Umbilical cord (tissue), 2 donors: Measurements from ENCODE around the gene TRPV4. TPM values are rescaled to one million over a fixed set of nuclear protein-coding genes. Genes with fewer than 3 reads are reported as not detected.
"Not testable (repeated sequence)": the region's sequence is repeated elsewhere in the genome, so short reads cannot be mapped to it uniquely, and the experiment has no call there.

Experiments
- DNase-seq: peaks from one replicate; pipeline ENCODE4 v3.0.0-alpha.2; 2015; ENCODE audit warnings: low spot score
- total RNA-seq: library from RNA; depleted of rRNA; stranded (reverse); fragments of >200 nt; gene quantifications from one replicate; pipeline ENCODE4 v1.2.3, GENCODE V29; 2014; ENCODE audit warnings: low replicate concordance; ENCODE audit not compliant: insufficient read depth

Gene TRPV4
- 0.48 TPM for total RNA-seq

DNA sequence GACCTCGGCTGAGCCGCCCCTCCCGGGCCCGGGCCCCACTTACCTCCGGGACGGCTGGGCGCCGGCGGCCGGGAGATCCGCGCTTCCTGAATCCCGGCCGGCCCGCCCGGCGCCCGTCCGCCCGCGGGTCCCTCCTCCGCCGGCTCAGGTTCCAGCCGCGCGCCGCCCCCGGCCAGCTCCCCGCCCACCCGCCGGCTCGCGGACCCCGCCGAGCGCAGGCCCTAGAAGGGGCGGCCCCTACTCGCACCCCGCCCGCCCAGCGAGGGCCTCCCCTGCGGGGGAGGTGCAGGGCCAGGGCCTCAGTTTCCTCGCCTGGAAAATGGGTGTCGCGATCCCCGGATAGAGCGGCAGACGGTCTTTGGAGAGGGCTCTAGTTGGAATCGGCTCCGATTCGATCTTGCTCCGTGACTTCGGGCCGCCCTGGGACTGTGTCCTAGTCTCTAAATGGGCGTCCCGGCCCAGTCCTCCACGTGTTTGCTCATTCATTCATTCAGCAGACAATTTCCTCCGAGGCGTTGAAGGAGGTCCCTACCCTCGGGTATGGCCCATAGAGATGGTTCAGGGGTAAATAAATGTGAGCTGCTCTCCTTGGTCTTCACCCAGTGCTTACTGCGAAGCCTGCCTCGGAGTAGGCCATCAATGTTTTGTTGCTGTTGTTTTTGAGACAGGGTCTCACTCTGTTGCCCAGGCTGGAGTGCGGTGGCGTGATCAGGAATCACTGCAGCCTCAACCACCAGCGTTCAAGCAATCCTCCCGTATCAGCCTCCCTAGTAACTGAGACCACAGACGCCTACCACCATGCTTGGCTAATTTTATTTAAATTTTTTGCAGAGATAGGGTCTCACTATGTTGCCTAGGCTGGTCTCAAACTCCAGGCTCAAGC, at the start of gene TRPV4:
TSS of gene TRPV4 (minus strand) at position 92 of the 883 bp plus-strand sequence. CDS start 18,602 bp downstream, outside the sequence.
- peak; percentile 52 for DNase-seq

DNA sequence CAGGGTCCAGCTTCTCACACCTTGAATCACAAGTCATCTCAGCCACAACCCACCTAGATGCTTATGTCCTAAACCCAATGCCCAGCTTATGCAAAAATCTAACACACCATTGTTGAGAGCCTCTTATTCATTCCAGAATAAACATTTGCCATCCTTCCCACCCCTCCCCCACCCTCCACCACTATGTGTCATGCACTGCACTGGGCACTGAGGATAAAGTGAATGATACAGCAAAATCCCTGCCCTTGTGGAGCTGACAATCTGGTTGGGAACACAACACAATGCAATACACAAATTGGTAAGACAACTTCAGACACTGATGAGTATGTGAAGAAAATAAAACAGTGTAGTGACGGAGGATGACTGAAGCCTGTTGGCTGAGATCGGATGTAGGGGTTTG, 48.6 kb upstream of the TRPV4 start:
- DNase-seq = no peak

DNA sequence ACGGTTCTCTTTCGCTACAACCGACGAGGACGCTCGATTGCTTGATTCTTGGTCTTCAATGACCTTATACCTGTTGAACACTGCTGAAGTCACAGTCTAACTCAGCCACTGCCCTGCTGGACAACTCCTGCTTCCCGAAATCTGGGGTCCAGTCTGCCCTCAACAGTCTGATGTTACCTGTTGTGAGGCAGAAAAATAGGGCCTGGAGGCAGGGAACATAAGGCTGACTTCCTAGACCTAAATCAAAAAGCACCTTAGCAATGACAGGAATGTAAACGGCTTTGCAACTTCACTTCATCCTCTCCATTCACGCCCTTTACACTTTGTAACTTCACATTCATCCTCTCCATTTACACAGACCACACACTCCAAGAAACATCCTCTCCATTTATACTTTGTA, 47.7 kb upstream of the TRPV4 start:
- DNase-seq = peak; percentile 12

DNA sequence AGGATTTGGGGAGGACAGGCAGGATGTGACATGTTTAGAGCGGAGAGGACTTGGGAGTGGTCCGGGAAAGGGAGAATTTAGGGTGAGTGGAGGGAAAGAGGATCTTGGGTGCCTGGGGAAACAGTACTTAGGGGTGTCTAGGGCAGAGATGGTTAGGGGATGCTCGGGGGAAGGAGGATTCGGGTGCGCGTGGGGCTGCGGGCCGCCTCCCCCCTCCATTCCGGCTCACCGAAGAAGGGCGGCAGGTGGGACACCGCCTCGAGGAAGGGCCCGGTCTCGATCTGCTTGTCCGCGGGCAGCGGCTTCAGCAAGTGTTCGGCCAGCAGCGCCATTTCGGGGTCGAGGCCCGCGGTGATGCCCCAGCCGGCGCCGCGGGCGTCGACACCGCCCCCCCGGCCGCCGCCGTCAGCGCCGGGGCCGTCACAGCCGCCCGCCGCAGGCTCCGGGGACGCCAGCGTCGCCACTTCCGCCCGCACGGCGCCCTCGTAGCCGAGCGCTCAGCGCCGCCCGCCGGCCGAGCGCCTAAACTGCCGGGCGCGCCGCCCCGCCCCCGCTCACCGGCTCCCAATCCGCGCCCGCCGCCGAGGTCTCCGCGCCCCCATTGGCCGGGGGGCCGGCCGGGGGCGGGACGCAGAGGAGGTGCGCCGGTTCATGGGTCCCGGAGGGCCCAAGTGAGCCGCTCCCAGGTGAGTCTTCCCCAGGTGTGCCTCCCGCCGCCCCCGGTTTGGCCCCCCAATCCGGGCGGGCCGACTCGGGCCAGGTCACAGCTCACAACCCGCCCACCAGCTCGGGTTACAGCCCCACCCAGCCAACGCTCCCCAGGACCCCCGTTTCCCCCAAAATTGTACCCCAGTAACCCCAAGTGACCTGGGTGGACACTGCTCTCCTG, 47.1 kb upstream of the TRPV4 start, which contains the start of gene GLTP:
TSS of gene GLTP (minus strand) at position 499 of the 889 bp plus-strand sequence. CDS start at position 332, 167 bp downstream.
- peak; percentile 88 for DNase-seq

DNA sequence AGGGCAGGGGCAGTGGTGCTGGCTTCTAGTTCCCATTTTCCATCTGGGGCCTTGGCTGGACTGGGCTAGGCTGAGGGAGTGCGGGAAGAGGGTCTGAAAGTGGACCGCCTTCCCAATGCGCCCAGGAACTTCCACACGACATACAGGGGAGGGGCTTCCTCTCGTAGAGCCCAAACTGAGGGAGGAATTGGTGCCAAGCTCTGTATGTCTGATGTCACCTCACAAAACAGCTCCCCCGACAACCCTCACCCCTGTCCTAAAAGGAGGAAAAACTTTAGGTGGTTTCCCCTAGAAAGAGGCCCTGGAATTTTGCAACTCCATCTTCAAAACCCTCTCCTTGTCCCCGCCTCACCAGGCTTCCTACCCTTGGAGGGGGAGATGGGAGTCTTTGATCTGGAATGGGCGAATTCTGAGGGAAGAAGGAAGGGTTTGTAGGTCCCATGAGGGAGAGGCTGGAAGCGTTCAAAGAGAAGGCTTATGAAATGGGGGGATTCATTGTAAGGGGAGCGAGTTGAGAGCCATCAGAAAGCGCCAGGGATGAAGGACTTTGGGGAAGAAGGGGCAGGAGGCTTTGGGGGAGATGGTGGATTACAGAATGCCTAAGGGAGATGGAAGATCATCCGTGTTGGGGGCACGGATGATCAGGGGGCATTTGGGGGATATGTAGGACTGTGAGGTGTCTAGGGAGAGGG, 46.3 kb upstream of the TRPV4 start:
- peak; percentile 41 for DNase-seq

DNA sequence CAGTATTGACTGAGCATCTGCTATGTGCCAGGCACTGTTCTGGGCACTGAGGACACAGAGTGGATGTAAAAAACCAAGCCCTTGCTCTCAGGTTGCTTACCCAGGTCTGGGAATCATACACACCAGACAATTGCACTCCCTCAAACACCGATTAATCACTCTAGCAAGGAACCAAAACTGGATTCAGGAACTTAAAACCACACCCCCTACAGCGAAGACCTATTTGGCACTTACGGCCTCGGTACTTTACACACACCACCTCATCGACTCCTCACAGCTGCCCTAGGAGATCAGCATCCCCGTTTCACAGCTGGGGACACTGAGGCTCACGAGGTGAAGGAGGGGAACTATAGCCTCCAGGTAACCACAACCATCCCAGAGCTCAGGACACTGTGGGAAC, 45.6 kb upstream of the TRPV4 start:
- no peak for DNase-seq

DNA sequence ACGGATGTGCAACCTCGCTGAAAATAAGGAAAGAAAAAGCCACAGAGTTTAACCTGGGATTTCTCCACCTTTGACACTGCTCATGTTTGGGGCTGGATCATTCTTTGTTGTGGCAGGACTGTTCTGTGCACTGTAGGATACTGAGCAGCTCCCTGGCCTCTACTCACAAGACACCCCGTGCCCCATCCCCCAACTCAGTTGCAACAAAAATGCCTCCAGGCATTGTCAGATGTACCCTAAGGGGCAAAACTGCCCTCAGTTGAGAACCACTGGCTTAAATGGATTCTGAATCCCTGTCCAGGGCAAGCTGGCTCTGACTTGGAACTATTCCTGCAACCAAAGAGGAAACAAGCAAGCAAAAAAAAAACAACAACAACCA, 45.0 kb upstream of the TRPV4 start:
- DNase-seq = no peak

DNA sequence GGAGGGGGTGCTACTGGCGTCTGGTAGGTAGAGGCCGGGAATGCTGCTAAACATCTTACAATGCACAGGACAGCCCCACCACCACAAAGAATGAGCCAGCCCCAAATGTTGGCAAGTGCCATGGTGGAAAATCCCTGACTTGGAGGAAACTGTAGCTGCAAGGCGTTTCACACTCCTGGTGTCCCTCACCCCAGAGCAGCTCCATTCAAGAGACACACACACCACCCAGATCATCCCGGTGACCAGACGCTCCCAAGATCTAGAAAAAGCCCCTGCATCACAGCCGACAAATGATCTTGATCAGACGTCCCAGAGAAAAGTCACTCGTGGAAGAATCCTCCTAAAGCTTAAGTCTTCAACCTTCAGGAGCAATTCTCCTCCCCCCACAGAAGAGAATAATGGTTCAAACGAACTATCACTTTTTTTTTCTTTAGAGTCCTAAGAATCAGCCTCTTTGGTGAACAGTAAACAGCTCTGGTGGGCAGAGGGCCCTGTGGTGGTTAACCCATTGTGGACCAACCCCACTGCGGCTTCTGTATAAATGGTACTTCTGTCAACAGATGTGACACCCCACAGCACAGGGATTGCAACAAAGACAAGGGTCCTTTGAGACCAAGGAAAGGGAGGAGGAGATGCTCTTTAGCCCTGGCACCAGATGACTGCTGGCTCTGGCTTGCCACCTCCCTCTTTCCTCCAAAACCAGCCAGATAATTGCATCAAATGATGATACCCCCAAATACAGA, 44.5 kb upstream of the TRPV4 start:
- no peak for DNase-seq

DNA sequence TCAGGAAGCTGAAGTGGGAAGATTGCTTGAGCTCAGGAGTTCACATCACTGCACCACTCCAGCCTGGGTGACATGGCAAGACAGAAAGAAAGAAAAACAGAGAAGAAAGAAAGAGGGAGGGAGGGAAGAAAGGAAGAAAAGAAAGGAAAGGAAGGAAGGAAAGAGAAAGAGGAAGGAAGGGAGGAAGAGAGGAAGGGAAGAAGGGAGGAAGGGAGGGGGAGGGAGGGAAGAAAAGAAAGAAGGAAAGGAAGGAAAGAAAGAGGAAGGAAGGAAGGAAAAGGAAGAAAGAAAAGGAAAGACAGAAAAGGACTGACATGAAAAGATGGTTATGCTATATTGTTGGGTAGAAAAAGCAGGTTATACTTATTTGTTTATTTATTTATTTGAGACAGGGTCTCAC, 43.2 kb upstream of the TRPV4 start:
- DNase-seq = no peak

DNA sequence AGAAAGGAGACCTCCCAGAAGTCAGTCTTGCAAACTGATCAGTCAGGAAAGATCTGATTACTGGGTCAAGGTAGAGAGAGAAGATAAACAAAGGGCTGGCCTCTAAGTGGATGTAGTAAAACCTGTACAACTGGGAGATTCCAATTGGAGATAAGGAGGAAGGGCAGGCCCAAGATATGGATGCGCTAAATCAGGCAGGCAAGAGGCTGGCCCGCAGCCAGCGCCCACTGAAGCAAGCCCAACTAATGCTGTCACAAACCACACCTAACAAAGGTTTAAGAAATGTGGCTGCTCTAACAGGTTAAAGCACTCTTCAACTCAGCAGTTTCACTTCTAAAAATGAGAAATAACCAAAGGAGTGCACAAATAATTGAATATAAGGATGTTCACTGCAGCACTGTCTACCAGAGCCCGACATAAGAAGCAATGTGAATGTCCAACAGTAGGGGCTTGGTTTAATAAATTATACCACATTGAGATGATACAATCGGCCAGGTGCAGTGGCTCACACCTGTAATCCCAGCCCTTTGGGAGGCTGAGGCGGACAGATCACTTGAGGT, 42.5 kb upstream of the TRPV4 start:
- DNase-seq = peak; percentile 49

DNA sequence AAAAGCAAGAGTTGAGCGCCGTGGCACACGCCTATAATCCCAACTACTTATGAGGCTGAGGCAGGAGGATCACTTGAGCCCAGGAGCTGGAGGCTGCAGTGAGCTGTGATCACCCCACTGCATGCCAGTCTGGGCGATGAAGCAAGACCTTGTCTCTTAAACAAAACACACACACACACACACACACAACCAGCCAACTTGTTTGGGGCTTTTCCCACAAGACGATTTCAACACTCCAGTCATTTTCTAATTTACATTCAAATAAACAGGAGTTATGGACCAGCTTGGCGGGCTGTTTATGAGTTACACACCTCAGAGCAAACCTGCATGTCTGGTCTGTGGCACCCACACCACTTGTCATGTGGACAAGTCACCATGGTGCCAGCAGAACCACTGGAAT, 40.5 kb upstream of the TRPV4 start:
- no peak for DNase-seq

DNA sequence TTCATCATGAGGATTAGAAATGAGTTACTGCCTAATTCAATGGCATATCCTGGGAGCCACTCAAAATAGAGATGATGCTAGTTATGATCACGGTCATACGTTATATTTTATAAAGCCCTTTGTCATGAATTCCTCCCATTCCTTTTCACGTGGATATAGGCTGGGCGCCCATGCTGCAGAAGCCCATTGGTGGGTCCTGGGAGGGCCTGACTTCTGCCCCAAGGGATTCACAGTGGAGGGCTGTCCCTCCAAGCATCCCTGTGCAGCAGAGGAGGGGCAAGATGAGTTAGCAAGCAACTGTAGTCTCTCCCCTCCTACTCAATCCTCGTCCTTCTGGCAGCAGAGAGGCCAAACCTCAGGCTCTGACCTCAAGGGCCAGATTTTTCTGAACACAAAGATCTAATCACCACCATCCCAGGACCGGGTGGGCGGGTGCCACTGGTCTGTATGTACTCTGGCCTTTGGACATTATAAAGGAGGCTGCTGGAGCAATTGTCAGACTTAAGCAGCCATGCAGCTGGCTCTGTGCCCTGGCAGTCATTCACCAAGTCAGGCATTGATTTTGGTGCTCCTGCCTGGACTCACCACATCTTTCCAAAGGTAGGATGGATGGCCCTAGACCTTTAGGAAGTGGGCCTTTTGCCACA, 38.6 kb upstream of the TRPV4 start:
- no peak for DNase-seq

DNA sequence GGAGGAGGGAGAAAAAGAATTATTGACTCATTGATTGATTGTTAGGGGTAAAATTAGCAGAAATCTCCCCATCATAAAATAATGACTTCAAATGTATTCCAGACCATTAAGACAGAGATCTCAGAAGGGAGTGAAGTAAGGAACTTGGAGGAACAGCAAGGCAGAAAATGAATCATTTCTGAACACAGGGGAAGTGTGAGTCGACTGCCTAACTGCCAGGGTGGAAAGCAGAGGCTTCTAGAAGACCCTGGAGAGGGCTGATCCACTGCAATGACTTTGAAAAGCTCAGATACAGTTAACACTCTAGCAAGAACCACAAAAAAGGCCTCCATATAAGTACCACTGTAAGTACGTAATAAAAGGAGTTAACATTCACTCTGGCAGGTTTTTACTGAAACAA, 37.5 kb upstream of the TRPV4 start:
- no peak for DNase-seq

DNA sequence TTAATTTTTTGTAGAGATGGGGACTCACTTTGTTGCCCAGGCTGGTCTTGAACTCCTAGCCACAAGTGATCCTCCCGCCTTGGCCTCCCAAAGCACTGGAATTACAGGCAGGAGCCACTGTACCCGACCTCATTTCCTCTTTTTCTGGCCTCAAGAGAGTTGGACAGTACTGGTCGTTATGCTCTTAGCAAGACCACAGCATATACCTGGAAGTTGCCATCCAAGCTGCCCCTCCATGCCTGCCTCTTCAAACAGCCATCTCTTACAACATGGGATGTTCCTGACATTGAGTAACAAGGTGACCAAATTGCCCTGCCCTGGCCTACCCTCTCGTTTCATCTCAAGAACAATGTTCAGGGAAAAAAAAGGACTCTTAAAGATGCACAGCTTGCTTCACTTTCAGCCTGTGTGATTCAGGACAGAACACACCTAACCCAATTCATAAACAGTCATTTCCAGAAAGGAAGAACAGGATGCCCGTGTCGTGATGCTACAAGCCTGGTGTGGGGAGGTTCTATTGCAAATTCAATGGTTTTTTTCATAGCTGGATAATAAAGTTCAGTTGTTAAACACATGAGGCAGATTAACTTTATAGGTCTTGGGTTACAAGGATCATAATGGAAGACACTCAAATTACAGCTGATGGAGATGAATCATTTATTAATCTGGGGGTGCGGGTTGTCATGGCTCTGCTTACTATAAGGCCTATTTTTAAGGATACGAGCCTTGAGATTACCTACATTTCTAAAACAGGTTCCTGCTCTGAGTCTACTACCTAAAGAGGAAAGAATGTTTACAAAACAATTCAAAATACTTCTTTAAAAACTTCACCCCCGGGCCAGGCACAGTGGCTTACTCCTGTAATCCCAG, 35.2 kb upstream of the TRPV4 start:
- DNase-seq = no peak

DNA sequence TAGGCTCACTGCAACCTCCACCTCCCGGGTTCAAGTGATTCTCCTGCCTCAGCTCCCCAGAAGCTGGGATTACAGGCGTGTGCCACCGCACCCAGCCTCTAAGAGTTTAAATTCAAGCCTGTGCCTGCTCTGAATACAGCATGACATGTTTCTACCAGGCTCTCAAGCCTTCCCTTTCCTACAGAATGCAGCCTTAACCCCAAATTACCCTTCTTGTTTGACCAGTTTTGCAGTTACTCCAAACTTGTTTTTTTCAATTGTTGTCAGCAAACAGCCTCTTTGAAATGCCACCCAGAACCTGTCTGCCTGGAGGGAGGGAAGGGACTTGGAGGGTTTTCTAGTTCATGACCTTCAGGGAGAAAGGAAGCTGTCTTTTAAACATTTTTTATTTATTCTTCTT, 31.7 kb upstream of the TRPV4 start:
- peak; percentile 81 for DNase-seq

DNA sequence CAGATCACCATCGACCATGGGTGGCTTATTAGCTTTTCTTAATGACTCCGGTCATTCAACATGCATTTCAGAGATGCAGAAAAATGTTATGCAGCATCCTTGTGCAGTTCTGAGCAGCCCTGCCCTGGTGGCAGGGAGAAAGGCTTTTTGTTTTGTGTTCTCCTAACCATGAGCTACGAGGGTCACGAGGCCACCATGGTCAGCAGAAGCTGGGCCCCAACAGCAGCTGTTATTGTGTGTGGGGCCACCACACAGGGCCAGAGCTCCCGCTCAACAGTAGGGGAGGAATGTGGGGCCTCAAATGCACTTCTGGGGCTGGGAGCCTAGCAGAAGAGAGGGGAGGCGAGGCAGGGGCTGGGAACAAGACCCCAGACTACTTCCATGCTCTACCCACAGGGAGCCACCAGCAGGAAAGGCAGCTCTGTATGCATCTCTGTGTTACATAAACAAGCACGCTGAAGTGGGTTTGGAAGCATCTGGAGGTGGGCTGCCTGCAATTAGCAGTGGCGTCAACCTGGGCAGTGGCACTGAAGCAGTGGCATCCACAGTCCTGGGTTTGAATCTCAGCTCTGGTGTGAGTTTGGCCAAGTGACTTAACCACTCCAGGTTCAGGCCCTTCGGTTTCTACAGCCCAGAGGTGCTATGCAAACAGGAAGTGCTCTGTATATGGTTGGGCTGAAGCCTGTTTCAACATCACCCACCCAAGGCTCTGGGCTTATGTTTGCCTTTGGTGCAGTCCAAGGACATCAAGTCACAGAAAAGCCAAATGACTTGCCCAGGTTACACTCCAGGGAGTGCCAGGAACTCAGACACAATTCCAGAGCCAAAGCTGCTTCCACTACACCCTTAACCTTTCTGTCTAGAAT, 30.9 kb upstream of the TRPV4 start:
- no peak for DNase-seq

DNA sequence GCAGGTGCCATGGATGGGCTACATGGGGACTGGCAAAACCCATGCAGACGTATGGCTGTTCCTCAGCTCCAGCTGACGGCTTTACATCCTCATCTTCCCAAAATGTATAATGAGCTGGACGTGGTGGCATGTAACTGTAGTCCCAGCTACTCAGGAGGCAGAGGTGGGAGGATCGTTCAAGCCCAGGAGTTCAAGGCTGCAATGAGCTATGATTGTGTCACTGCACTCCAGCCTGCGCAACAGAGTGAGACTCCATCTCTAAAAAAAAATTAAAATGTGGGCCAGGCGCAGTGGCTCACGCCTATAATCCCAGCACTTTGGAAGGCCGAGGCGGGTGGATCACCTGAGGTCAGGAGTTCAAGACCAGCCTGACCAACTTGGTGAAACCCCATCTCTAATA, 29.3 kb upstream of the TRPV4 start:
- DNase-seq = not testable (repeated sequence)

DNA sequence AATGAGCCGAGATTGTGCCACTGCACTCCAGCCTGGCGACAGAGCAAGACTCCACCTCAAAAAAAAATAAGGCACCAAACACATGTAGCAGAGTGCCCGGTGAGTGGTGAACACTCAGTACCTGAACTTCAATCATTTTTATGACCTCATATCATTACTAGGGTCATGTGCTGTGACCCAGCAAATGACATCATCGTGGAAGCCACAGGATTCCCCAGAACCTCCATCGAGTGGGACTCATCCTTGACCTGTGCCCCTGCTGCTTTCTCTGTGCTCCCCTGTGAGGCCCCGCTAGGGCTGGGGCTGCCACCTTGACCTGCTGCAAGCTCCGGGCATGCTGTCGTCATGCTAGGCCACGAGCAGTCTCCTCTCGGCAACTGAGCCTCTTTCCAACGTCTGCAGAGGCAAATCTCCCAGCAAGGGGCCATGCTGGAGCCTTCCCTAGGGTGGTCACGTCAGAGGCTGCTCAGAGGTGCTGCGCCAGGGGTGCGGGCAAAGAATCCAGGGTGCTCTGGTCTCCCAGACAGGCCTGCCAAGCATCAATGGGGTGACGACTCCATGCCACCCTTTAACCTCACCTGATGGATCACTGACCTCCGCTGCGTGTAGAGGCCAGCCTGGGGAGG, 28.6 kb upstream of the TRPV4 start:
- no peak for DNase-seq
